Stimulated activated CD8-positive, alpha-beta memory T cell treated with anti-CD3 and anti-CD28 coated beads, Interleukin-4, amount 100 ng/mL, for 48 hours (primary cell): ENCODE measurements around the gene CCL22.
"Not testable (repeated sequence)": the region's sequence is repeated elsewhere in the genome, so short reads cannot be mapped to it uniquely, and the experiment has no call there.

Source experiments
- DNase-seq: peaks from one replicate; pipeline ENCODE4 v3.0.0-alpha.2; 2020

Gene CCL22, protein sequence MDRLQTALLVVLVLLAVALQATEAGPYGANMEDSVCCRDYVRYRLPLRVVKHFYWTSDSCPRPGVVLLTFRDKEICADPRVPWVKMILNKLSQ

DNA sequence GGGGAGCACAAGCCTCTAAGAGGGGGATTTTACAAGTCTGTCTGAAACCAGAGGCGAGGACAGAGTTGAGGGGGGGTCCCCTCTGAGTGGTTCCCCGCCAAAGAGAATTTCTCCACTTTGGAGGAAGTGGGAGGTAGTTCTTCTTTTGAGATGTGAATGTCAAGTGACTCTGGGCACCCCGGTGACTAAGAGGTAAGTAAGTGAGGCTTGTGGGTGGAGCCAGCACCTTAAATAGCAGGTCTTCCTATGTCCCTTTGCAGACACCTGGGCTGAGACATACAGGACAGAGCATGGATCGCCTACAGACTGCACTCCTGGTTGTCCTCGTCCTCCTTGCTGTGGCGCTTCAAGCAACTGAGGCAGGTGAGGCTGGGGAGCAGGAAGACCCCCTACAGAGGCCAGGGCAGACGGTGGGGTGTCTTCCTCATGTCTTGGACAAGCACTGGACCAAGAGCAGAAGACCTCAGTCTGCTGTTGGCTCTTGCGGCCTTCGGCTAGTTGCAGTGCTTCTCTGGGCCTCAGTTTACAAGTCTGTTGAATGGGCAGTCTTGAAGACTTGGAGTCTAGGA is at the start of gene CCL22:
CCL22 (plus strand) TSS at position 257 of the 569 bp plus-strand sequence; CDS start at position 291, 34 bp downstream.
- DNase-seq, result peak; percentile 44

DNA sequence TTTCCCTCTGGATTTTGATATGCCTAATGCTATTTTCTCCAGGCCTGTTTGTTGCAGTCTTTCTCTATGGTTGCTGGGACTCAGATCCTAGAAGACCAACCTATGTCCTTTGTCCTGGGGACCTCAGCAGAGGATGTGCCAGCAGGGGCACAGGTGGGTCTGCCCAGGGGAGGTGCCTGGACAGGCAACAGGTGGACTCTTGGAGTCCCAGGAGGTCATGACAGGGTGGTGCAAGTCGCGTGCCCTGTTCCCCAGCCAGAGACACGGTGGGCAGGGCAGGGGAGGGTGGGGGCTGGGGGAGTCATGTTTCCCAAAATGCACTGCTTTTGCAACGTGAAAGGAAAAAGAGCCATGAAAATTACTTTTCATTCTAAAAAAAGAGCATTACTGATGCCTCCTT is 47.8 kb upstream of the CCL22 start:
- DNase-seq, result peak; percentile 11

DNA sequence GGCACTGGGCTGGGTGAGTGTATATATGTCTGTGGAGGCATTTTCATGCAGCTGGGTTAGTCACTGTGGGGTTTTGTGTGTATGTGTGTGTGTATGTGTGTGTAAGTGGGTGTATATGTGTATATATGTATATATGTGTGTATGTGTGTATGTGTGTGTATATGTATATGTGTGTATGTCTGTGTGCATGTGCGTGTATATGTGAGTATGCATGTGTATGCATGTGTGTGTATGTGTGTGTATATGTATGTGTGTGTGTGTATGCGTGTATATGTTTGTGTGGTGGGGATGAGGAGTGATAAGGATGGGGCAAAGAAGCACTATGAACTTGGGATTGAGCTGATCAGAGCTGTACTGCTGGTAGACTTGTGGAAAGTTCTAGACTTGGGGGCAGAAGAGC is 45.1 kb upstream of the CCL22 start:
- no peak for DNase-seq

DNA sequence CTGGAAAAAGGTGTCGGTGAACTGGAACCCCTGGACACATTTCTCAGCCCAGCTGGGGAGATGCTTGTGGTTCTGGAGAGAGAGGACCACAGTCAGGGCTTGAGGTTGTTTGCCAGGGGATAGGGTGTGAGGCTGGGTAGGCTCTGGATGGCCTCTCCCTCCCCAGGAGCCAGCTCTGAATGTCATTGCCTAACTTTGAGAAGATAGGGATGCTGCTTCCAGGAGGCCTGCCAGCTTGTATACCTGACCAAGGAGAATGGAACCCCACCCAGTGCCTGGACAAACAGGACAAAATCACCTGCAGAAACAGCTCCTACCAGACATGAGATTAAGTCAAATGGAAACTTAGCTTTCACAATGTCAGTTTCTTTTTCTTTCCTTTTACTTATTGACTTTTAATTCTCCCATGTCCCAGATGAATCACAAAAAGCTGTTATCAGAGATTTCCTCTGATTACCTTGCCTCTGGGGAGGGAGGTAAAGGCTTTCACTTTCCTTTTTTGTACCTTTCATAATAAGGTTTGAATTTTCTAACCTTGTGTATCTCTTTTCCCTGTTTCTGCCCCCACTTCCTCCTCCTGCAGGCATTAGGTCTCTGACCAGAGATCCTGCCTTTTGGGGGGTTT is 44.3 kb upstream of the CCL22 start:
- no peak for DNase-seq

DNA sequence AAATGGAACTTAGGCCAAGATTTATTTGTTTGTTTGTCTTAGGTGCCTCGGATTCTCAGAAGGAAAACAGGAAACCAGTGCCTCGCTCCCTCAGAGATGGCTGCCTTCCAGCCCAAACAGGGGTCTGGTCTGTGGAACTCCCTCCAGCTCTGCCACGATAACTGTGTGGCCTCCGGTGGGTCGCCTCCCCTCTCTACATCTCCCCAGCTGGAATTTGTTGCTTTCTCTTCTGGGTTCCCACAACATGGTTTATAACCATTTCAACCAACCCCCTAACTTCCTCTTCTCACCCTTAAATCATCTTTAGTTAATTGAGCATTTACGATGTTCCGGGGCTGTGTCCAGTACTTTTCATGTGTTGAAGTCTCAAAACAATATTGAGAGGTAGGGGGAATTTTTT is 43.2 kb upstream of the CCL22 start:
- DNase-seq, result no peak

DNA sequence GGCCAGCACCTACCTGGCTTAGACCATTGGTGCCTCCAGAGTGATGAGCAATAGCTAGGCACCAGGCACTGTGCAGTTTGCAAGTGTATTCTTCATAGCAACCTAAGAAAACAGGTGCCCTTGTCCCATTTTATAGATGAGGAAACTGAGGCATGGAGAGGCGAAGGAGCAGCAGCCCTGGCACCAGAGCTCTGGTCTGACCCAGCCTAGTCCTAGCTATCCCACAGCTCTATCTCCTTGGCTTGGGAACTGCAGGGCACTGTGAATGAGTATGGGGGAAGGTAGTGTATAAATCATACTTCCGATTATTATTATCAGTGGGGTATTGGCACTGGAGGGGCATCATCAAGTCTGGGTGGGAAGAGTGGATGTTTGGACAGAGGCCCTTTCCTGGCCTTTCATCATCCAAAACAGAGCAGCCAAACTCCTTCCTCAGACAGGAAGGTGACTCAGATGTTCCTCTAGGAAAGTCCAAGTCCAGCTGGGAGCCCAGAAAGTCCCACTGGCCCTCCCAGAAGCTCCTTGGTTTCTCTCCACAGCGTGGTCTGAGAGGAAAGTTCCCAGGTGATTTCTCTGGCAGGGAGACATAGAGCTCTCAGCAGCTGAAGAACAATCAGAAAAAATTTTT is 42.1 kb upstream of the CCL22 start:
- DNase-seq, result no peak

DNA sequence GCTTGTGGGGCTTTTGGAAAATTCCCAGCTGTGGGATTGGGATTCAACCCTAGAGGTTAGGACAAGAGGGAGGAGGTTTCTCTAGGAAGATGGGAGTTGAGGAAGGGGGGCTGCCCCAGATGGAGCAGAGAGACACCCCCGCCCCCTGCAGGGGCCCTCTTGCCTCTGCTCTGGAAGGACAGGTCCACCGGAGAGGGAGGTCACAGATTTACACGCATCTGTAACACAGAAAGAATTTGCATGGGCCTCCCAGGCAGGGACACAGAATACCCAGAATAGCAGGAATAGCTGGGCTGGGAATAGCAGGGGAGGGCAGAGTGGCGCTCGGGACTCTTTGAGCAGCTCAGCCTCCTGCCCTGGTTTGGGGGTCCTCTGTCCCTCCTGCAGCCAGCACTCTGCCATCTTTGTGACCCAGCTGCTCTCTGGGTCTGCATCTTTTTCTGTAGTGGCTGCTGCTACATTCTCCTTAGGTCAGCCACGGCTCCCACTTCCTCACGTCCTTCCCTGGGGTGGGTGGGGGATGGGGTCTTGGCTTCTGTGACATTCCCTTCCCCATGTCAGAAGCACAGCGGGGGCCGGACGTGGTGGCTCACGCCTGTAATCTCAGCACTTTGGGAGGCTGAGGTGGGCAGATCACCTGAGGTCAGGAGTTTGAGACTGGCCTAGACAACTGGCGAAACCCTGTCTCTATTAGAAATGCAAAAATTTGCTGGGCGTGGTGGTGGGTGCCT is 40.2 kb upstream of the CCL22 start:
- no peak for DNase-seq

DNA sequence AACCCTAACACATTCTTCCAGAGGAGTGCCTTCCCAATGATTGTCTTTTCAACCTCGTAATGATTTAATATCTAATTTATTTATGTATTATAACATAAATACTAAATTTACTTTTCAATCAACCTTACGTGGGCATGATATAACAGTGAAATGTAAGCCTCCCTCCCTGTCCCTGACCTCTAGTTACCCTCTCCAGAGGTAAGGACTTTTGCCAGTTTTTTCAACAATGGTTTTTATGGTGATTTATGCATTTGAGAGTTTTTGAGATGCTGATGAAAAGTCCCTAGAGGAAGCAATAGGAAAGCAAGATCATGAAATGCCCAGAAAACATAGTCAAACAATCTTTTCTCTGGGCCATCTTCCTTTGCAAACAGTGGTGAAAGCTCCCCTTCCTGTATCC is 38.9 kb upstream of the CCL22 start:
- no peak for DNase-seq

DNA sequence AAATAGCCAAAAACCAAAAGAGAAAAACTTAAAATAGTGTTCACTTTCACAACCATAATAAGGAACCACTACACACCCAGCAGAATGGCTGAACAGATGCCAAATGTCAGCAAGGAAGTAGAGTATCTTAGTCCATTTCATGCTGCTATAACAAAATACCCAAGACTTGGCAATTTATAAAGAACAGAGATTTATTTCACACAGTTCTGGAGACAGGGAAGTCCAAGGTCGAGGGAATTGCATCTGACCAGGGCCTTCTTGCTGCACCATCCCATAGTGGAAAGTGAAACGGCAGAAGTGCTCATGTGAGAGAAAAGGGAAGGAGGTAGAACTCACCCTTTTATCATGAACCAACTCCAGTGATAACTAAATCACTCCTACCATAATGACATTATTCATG is 33.8 kb upstream of the CCL22 start:
- DNase-seq, result no peak

DNA sequence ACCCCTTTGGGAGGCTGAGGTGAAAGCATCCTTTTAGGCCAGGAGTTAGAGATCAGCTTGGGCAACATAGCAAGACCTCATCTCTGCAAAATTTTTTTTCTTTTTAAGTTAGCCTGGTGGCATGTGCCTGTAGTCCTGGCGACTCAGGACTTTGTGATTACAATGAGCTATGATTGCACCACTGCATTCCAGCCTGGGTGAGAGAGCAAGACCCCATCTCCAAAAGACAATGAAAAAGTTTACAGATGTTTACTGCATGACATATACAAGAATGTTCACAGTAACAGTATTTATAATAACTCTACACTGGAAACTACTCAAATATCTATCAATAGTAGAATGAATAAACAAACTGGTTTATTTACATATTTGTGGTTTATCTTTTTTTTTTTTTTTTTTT is 33.1 kb upstream of the CCL22 start:
- DNase-seq, result no peak

DNA sequence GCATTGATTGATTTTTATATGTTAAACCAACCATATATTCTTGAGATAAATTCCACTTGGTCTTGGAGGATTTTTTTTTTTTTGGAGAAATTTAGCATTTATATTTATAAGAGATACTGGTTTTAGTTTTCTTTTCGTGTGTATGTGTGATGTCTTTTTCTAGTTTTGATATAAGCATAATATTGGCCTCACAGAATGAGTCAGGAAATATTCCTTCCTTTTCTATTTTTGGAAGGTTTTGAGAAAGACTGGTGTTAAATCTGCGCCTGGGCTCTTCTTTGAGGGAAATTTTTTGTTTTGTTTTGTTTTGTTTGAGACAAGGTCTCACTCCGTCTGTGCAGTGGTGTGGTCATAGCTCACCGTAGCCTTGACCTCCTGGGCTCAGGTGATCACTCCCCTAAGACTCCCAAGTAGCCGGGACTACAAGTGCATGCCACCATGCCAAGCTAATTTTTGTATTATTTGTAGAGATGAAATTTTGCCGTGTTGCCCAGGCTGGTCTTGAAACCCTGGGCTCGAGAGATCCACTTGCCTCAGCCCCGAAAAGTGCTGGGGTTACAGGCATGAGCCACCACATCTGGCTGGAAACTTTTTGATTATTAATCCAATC is 28.8 kb upstream of the CCL22 start:
- DNase-seq, result no peak

DNA sequence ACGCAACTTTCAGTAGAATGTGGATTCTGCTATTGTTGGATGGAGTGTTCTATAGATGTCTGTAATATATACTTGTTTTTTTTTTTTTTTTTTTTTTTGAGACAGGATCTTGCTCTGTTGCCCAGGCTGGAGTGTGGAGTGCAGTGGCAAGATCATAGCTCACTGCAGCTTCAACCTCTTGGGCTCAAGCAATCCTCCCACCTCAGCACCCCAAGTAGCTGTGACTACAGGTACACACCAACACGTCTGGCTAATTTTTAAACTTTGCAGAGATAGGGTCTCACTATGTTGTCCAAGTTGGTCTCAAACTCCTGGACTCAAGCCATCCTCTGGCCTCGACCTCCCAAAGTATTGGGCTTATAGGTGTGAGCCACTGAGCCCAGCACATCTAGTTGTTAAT is 27.2 kb upstream of the CCL22 start:
- no peak for DNase-seq

DNA sequence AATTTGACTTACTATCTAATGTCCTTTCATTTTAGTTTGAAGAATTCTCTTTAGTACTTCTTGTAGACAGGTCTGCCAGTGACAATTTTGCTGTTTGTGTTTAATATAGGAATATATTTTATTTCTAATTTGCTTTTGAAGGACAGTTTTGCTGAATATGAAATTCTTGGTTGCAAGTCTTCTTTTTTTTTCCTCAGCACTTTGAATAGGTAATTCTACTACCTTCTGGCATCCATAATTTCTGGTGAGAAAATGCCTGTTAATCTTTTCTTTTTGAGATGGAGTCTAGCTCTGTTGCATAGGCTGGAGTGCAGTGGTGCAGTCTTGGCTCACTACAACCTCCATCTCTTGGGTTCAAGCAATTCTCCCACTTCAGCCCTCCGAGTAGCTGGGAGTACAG is 25.2 kb upstream of the CCL22 start:
- DNase-seq, result no peak

DNA sequence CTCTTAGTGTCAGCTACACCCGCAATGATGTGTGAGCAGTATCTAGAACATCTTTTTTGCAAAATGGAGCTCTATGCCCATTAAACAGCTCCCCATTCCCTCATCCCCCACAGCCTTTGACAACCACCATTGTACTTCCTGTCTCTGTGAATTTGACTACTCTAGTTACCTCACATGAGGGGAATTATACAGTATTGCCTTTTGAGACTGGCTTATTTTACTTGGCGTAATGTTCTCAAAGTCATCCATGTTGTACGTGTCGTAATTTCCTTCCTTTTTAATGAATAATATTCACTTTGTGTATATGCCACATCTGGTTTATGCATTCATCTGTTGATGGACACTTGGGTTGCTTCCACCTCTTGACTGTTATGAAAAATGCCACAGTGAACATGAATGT is 23.2 kb upstream of the CCL22 start:
- no peak for DNase-seq

DNA sequence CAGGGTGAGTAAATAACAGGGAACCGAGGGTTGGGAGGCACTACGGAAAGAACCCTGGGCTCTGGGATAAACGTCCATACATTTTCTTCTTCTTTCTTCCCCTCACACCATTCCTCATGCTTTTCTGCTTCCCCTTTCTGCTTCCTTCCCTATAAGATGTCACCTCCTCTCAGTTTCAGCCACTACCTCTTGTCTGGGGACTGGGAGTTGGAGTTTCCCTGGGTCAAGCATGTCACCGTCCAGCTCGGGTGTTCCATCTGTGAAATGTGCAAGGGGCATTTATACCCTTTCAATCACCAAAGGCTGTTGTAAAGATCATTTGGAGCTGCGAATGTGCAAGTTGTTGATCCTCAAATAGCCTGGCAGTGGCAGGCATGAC is 17.5 kb upstream of the CCL22 start:
- no peak for DNase-seq

DNA sequence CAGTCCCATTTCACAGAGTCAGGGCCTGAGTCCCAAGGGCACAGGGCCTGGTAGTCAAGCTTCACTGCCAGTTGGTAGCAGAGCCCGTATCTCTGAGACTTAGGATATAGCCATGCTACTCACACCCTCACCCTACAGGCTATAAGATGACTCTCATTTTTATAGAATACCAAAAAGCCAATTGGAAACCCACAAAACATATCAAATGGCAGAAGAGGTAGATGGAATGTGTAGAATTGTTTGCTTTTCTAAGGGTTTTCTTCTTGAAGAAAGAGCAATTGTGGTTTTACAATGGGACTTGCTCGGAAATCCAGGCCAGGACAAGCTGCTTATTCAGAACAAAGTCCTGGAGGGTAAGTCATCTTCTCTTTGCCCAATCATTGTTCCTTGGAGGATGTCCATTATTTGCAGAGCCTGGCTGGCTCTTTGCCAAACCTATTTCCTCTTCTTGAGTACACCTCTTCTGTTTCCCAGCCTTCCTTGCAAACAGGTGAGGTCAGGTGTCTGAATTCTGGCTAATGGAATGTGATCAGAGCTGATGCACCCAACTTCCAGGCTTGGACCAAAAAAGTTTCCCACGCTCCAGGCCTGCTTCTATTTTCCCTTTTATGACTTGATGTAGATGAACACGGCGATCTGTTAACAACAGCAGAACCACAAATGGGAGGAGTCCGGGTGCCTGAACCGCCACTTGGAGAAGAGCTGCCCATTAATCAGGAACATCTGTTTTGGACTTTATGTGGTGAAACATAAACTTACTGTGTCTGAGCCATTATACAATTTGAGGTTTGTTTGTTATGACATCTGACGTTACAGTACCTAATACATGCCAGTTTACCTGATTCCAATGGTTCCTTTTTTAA is 16.9 kb upstream of the CCL22 start:
- DNase-seq, result no peak

DNA sequence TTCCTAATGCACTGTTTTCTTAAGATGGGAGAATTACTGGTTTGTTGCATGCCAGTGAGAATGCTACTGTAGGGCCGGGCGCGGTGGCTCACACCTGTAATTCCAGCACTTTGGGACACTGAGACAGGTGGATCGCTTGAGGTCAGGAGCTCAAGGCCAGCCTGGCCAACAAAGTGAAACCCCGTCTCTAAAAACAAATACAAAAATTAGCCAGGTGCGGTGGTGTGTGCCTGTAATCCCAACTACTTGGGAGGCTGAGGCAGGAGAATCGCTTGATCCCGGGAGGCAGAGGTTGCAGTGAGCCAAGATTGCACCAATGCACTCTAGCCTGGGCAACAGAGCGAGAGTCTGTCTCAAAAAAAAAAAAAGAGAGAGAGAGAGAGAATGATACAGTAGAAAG is 16.0 kb upstream of the CCL22 start:
- DNase-seq, result not testable (repeated sequence)

DNA sequence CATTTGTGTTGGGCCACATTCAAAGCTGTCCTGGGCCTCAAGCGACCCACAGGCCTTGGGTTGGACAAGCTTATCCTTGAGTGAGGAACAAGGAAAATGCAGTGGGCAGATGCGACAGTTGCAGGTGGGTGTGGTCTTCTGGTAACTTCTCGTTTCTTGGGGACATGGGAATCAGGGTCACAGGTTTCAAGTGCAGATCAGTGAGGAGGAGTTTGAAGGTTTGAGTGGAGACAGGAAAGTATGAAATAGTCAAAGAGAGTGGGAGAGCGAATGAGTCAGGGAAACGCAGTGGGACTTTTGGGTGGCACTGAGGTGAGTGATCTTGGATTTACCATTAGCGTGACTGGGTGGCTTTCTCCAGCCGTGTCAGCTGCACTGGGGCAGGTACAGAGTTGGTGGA is 15.4 kb upstream of the CCL22 start:
- DNase-seq, result no peak

DNA sequence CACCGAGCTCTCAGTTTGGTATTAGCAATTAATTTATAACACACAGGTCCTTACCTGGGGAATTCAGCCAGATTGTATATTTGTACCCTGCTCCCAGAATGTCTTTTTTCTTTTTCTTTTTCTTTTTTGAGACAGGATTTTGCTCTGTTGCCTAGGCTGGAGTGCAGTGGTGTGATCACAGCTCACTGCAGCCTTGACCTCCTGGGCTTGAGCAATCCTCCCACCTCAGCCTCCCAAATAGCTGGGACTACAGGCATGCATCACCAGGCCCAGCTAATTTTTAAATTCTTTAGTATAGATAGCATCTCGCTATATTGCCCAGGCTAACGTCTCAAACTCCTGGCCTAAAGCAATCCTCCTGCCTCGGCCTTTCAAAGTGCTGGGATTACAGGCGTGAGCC is 14.5 kb upstream of the CCL22 start:
- DNase-seq, result not testable (repeated sequence)

DNA sequence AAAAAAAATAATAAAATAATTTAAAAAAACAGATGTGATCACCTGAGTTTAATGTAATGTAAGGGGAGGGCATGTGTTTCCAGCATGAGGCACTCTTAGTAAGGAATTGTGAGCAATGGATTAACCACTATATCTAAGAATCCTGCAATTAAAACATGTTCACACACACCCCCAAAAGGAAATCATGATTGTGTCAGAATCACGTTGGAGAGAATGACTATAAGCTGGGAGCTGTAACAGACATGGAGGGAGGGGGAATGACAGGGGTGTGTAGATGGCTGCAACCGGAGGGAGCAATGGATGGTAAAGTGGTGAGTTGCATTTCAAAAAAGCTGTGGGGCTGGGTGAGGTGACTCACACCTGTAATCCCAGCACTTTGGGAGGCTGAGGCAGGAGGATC is 13.6 kb upstream of the CCL22 start:
- no peak for DNase-seq

DNA sequence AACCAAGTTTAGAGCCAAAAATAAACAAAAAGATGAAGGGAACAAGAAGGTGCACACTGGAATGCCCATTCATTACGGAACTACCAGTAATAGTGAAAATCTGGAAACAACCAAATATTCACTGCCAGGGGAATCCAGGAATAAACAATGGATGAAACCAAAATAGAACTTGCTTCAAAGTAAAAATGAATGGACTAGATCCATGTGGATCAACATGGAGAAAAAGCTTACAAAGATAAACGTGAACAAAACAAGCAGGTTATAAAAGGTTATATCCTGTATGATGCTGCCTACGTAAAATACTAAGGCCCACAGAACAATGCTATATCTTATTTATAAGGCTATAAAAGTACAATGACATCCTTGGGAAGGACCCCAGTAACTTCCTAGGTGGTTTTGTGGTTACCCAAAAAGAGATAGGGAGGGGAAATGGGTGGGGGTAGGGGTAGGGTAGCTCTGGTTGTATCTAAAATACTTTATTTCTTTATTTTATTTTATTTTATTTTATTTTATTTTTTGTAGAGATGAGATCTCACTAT is 12.8 kb upstream of the CCL22 start:
- no peak for DNase-seq

DNA sequence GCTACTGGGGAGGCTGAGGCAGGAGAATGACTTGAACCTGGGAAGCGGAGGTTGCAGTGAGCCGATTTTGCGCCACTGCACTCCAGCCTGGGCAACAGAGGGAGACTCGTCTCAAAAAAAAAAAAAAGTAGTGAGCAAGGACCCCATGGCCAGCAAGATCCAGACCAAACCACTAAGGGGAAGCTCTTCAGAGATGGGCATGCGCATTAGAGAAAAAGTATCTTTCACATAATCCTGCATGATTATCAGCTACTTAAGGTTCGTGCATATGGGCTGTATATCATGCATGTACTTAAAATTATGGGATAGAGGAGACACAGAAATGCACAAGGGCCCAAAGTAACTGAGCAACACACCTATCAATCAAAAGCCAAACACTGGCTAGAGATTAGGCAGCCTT is 10.7 kb upstream of the CCL22 start:
- no peak for DNase-seq
